BE2C (cell line): ENCODE measurements around the gene ITGB6.

Experiments used
- DNase-seq: peaks from one replicate; pipeline ENCODE4 v3.0.0-alpha.2; 2020
- H3K27me3 ChIP-seq: fragments of 250-450 bp; sonication (Bioruptor Pico); 2 replicates; pipeline ENCODE4 v1.5.1; 2020; ENCODE audit warnings: mild to moderate bottlenecking
- H3K36me3 ChIP-seq: fragments of 250-450 bp; sonication (Bioruptor Pico); 2 replicates; pipeline ENCODE4 v1.5.1; 2020; ENCODE audit warnings: mild to moderate bottlenecking
- H3K4me1 ChIP-seq: fragments of 250-450 bp; sonication (Bioruptor Pico); 2 replicates; pipeline ENCODE4 v1.5.1; 2020
- H3K4me3 ChIP-seq: 2 replicates; pipeline ENCODE4 v1.5.1; 2011; ENCODE audit warnings: low read depth, low read length
- H3K9me3 ChIP-seq: fragments of 250-450 bp; sonication (Bioruptor Pico); 2 replicates; pipeline ENCODE4 v1.5.1; 2020
- CTCF ChIP-seq: IDR thresholded peaks from 2 replicates; pipeline ENCODE4 v1.5.1; 2012; ENCODE audit warnings: mild to moderate bottlenecking, low read depth, low read length

Gene ITGB6

DNA sequence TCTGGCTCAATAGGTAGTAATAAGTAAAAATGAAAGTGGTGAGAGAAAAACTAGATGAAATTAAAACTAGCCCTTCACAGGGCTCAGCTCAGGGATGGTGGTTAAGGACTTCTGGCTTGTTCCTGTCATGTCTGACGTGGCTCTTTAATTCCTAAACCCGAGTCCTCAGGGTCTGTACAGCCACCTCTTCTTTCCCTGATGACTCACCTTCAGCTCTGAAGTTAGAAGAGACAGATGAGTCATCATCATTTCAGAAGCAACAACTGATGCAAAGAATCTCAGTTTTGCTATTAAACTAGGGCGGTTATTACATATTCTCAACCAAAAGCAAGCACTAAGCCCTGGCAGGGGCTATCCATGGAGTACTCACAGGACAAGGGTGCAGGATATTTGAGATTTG lies 24.0 kb upstream of the ITGB6 start:
- no peak overlapping the region for H3K4me3 ChIP-seq
- no peak for DNase-seq
- H3K4me1 ChIP-seq: peaks cover 35% of the 10 kb centered on the region
- H3K9me3 ChIP-seq: no peaks in the 10 kb centered on the region
- TF ChIP-seq CTCF: no peak
- no peaks in the 10 kb centered on the region for H3K36me3 ChIP-seq
- H3K27me3 ChIP-seq: no peaks in the 10 kb centered on the region

DNA sequence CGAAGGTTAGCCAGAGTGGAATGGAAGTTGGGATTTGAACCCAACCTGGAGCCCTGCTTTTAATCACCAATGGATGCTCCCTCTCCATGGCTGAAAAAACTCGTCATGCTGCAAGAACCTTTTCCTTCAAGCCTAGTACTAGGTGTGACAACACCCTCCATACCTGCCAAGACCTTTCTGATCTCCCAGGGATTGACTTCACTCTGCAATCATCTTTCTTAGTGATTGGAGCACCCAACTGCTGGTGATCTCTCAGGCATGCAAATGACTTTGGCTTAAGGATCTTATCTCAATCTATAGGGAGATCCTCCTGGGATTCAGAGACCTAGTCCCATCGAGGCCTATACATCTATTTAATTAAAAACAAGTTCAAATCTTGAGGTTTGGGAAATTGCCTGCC lies 23.5 kb upstream of the ITGB6 start:
- Histone ChIP-seq H3K27me3 (no peaks in the 10 kb centered on the region), H3K9me3 (no peaks in the 10 kb centered on the region), H3K4me3 (no peak overlapping the region), H3K4me1 (peaks cover 35% of the 10 kb centered on the region), H3K36me3 (no peaks in the 10 kb centered on the region)
- TF ChIP-seq CTCF: no peak
- DNase-seq: no peak

GRCh38 chr2:160222546-160223283 lies 22.6 kb upstream of the ITGB6 start:
- H3K9me3 ChIP-seq: no peaks in the 10 kb centered on the region
- no peaks in the 10 kb centered on the region for H3K36me3 ChIP-seq
- H3K4me3 ChIP-seq: no peak overlapping the region
- peaks cover 29% of the 10 kb centered on the region for H3K4me1 ChIP-seq
- no peak for DNase-seq
- TF ChIP-seq CTCF: no peak
- H3K27me3 ChIP-seq: no peaks in the 10 kb centered on the region

- no peaks in the 10 kb centered on the region for H3K27me3 ChIP-seq
- no peak for DNase-seq
- no peaks in the 10 kb centered on the region for H3K9me3 ChIP-seq
- TF ChIP-seq CTCF: no peak
- no peaks in the 10 kb centered on the region for H3K36me3 ChIP-seq
- no peak overlapping the region for H3K4me3 ChIP-seq
- H3K4me1 ChIP-seq: peaks cover 25% of the 10 kb centered on the region
Observed at GRCh38 chr2:160221391-160222276, 21.6 kb upstream of the ITGB6 start.

DNA sequence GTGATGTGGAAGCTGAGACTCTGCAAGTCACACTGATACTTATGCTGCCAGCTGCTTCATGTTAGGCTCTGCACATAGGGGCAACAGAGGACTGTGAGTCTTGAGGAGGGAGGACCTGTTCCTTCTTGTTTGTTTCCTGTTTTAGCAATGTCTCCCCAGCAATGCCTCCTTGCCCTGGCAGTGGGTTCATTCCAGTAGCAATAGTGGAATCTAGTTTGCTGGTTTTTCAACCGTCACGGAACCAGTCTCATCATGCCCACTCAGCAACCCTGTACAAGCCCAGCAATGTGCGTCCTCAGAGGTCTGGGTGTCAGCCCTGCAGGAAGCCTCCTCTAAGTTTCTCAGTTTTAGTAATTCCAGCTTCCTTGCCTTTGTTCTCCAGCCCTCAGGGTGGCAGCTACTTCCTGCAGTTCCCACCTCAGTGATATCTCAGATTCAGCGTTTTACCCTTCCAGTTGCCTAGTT lies 20.5 kb upstream of the ITGB6 start:
- H3K9me3 ChIP-seq: no peaks in the 10 kb centered on the region
- no peak overlapping the region for H3K4me3 ChIP-seq
- H3K27me3 ChIP-seq: no peaks in the 10 kb centered on the region
- no peak for TF ChIP-seq CTCF
- no peaks in the 10 kb centered on the region for H3K36me3 ChIP-seq
- H3K4me1 ChIP-seq: peaks cover 17% of the 10 kb centered on the region
- DNase-seq: no peak

GRCh38 chr2:160220026-160220425 lies 20.0 kb upstream of the ITGB6 start:
- Histone ChIP-seq H3K4me1 (peaks cover 12% of the 10 kb centered on the region), H3K27me3 (no peaks in the 10 kb centered on the region), H3K36me3 (no peaks in the 10 kb centered on the region), H3K9me3 (no peaks in the 10 kb centered on the region), H3K4me3 (no peak overlapping the region)
- DNase-seq: no peak
- TF ChIP-seq CTCF: no peak
